ENCODE results near the gene HES7.

GRCh38 chr17:8151120-8151640 is 27.3 kb upstream of the HES7 start:
- TF ChIP-seq, protein P1, sequence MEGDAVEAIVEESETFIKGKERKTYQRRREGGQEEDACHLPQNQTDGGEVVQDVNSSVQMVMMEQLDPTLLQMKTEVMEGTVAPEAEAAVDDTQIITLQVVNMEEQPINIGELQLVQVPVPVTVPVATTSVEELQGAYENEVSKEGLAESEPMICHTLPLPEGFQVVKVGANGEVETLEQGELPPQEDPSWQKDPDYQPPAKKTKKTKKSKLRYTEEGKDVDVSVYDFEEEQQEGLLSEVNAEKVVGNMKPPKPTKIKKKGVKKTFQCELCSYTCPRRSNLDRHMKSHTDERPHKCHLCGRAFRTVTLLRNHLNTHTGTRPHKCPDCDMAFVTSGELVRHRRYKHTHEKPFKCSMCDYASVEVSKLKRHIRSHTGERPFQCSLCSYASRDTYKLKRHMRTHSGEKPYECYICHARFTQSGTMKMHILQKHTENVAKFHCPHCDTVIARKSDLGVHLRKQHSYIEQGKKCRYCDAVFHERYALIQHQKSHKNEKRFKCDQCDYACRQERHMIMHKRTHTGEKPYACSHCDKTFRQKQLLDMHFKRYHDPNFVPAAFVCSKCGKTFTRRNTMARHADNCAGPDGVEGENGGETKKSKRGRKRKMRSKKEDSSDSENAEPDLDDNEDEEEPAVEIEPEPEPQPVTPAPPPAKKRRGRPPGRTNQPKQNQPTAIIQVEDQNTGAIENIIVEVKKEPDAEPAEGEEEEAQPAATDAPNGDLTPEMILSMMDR (IDR thresholded peaks at IDR 0.05; ENCODE audit: borderline replicate concordance, extremely low read depth, low read length, poor library complexity, severe bottlenecking), result no peak
- no peak for TF ChIP-seq EZH2 (IDR thresholded peaks at IDR 0.05; ENCODE audit: borderline replicate concordance, low read depth, low read length, severe bottlenecking)
